Measurements from ENCODE around the gene ZNF555.

Gene ZNF555

DNA sequence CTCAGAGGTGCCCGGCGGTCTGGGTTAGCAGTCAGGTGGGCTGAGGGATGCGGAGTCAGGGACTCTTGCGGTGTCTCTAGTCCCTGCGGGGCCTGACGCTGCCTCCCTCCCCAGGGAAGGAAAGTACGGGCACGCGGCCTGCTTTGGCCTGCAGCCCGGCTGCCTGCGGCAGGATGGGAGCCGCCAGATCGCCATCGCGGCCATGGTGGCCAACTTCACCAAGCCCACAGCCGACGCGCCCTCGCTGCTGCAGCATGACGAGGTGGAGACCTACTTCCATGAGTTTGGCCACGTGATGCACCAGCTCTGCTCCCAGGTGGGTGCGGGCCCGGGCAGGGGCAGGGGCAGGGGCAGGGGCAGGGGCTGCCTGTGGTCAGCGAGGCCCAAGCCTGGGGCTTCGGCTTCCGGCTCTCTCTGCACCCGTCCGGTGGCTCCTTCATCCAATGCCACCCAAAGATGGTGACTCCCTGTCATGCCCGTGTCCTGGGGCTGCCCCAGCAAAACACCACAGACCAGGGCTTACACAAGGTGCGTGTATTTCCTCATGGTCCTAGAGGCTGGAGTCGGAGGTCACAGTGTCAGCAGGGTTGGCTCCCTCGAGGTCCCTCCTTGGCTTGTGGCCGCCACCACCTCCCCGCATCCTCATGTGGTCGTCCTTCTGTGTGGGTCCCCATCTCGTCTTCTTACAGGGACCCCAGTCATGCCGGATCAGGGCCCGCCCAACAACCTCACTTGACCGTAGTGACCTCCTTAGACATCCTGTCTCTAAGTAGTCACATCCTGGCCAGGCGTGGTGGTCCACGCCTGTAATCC lies 32.9 kb upstream of the ZNF555 start:
- Histone ChIP-seq H3K4me3 (ENCODE audit: low read length in 2 of 2) (no peak overlapping the region), H3K9ac (ENCODE audit: low read length in 2 of 2) (no peak overlapping the region), H3K36me3 (ENCODE audit: control insufficient read depth in 2 of 2, insufficient read depth in 2 of 2, low read length in 2 of 2) (peaks cover 11 to 32% of the 10 kb centered on the region in 2 donors), H3K9me3 (ENCODE audit: control insufficient read depth in 2 of 2, low read length in 2 of 2) (no peaks in the 10 kb centered on the region), H3K27ac (ENCODE audit: low read length) (no peak overlapping the region), H3K27me3 (ENCODE audit: control insufficient read depth in 1 of 2, insufficient read depth in 2 of 2, low read length in 2 of 2) (no peaks in the 10 kb centered on the region), H3K4me1 (ENCODE audit: control insufficient read depth, insufficient read depth, low read length) (no peaks in the 10 kb centered on the region)

DNA sequence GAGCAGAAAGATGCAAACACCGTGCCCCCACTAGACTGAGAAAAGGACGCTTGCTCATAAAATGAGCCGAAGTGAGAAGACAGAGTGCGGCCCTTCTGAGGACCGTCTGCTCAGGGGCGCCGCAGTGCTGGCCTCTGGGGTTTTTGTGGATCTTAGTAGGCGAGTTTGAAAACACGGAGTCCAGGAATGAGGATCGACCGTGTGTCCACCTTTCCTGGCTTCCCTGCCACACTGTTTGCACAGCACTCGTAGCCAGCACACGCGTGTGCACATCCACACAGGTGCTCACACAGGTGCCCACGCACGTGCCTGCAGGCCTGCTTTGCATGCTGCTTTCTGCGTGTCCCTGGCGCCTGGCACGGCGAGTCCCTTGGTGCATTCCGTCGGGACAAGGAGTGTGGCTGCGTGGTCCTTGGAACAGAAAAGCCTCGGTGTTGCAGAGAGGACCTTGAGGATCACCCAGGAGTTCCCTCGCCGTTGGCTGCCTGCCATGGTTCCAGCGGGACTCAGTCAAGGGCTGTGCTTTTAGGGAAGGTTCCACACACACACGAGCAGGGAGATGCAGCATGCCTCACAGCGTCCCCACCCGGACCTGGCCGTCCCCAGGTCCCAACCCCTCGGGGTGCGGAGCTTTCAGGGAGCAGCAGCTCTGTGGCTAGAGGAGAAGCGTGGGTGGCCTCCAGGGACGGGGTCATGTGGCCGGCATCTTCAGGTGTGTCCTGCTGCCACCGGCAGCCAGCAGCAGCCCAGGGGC lies 31.7 kb upstream of the ZNF555 start:
- Histone ChIP-seq H3K4me1 (ENCODE audit: control insufficient read depth, insufficient read depth, low read length) (no peaks in the 10 kb centered on the region), H3K27ac (ENCODE audit: low read length) (no peak overlapping the region), H3K27me3 (ENCODE audit: control insufficient read depth in 1 of 2, insufficient read depth in 2 of 2, low read length in 2 of 2) (no peaks in the 10 kb centered on the region), H3K9me3 (ENCODE audit: control insufficient read depth in 2 of 2, low read length in 2 of 2) (no peaks in the 10 kb centered on the region), H3K36me3 (ENCODE audit: control insufficient read depth in 2 of 2, insufficient read depth in 2 of 2, low read length in 2 of 2) (peaks cover 14 to 32% of the 10 kb centered on the region in 2 donors), H3K4me3 (ENCODE audit: low read length in 2 of 2) (no peak overlapping the region), H3K9ac (ENCODE audit: low read length in 2 of 2) (no peak overlapping the region)

DNA sequence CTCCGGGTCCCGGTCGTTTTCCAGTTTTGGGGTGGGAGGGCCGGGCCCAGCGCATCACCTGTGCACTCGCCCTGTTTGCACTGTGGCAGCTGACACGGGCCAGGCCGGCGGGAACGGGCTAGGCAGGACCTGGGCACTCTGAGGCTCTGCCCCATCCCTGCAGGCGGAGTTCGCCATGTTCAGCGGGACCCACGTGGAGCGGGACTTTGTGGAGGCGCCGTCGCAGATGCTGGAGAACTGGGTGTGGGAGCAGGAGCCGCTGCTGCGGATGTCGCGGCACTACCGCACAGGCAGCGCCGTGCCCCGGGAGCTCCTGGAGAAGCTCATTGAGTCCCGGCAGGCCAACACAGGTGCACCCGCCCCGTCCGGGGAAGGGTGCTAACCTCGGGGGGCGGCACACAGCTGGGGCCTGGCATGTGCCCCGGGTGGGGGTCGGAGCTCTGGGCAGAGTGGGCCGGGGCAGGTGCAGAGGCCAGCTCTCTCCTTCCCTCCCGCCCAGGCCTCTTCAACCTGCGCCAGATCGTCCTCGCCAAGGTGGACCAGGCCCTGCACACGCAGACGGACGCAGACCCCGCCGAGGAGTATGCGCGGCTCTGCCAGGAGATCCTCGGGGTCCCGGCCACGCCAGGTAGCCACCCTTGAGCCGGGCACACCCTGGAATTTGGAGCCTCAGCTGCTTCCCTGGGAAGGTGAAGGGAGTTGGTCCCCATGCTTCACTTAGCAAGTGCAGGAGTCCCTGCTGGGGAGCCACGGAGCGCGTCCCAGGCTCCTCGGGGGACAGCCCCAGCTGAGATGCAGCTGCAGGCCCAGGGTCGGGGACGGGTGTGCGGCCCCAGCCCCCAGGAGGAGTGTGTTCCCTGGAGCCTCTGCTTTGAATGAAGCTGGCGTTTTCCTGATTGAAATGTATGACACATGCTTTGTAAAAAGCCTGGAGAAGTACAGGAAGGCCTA lies 30.9 kb upstream of the ZNF555 start:
- Histone ChIP-seq H3K9me3 (ENCODE audit: control insufficient read depth in 2 of 2, low read length in 2 of 2) (no peaks in the 10 kb centered on the region), H3K4me1 (ENCODE audit: control insufficient read depth, insufficient read depth, low read length) (no peaks in the 10 kb centered on the region), H3K36me3 (ENCODE audit: control insufficient read depth in 2 of 2, insufficient read depth in 2 of 2, low read length in 2 of 2) (peaks cover 14 to 29% of the 10 kb centered on the region in 2 donors), H3K27me3 (ENCODE audit: control insufficient read depth in 1 of 2, insufficient read depth in 2 of 2, low read length in 2 of 2) (no peaks in the 10 kb centered on the region), H3K27ac (ENCODE audit: low read length) (no peak overlapping the region), H3K4me3 (ENCODE audit: low read length in 2 of 2) (no peak overlapping the region), H3K9ac (ENCODE audit: low read length in 2 of 2) (no peak overlapping the region)

- Histone ChIP-seq H3K4me3 (ENCODE audit: low read length in 2 of 2) (no peak overlapping the region), H3K27me3 (ENCODE audit: control insufficient read depth in 1 of 2, insufficient read depth in 2 of 2, low read length in 2 of 2) (no peaks in the 10 kb centered on the region), H3K9ac (ENCODE audit: low read length in 2 of 2) (no peak overlapping the region)
Measured at GRCh38 chr19:2811221-2811722, 30.0 kb upstream of the ZNF555 start.

GRCh38 chr19:2811735-2812413 lies 29.4 kb upstream of the ZNF555 start:
- H3K9ac ChIP-seq (ENCODE audit: low read length in 2 of 2), result no peak overlapping the region
- no peak overlapping the region for H3K27ac ChIP-seq (ENCODE audit: low read length)
- H3K36me3 ChIP-seq (ENCODE audit: control insufficient read depth in 2 of 2, insufficient read depth in 2 of 2, low read length in 2 of 2), result peaks cover 14 to 23% of the 10 kb centered on the region in 2 donors
- no peak overlapping the region for H3K4me3 ChIP-seq (ENCODE audit: low read length in 2 of 2)
- H3K27me3 ChIP-seq (ENCODE audit: control insufficient read depth in 1 of 2, insufficient read depth in 2 of 2, low read length in 2 of 2), result no peaks in the 10 kb centered on the region
- no peaks in the 10 kb centered on the region for H3K4me1 ChIP-seq (ENCODE audit: control insufficient read depth, insufficient read depth, low read length)
- H3K9me3 ChIP-seq (ENCODE audit: control insufficient read depth in 2 of 2, low read length in 2 of 2), result no peaks in the 10 kb centered on the region

More at GRCh38 chr19:2811221-2811722, 30.0 kb upstream of the ZNF555 start:
- Histone ChIP-seq H3K36me3 (ENCODE audit: control insufficient read depth in 2 of 2, insufficient read depth in 2 of 2, low read length in 2 of 2) (peaks cover 14 to 28% of the 10 kb centered on the region in 2 donors), H3K27ac (ENCODE audit: low read length) (no peak overlapping the region), H3K4me1 (ENCODE audit: control insufficient read depth, insufficient read depth, low read length) (no peaks in the 10 kb centered on the region), H3K9me3 (ENCODE audit: control insufficient read depth in 2 of 2, low read length in 2 of 2) (no peaks in the 10 kb centered on the region)

- no peak overlapping the region for H3K9ac ChIP-seq (ENCODE audit: low read length in 2 of 2)
- H3K36me3 ChIP-seq (ENCODE audit: control insufficient read depth in 2 of 2, insufficient read depth in 2 of 2, low read length in 2 of 2), result peaks cover 12 to 22% of the 10 kb centered on the region in 2 donors
- H3K4me1 ChIP-seq (ENCODE audit: control insufficient read depth, insufficient read depth, low read length), result no peaks in the 10 kb centered on the region
- H3K27ac ChIP-seq (ENCODE audit: low read length), result no peak overlapping the region
- no peak overlapping the region for H3K4me3 ChIP-seq (ENCODE audit: low read length in 2 of 2)
- H3K27me3 ChIP-seq (ENCODE audit: control insufficient read depth in 1 of 2, insufficient read depth in 2 of 2, low read length in 2 of 2), result no peaks in the 10 kb centered on the region
- H3K9me3 ChIP-seq (ENCODE audit: control insufficient read depth in 2 of 2, low read length in 2 of 2), result no peaks in the 10 kb centered on the region
Measured at GRCh38 chr19:2812414-2813234, 28.7 kb upstream of the ZNF555 start.

GRCh38 chr19:2813235-2814160 lies 27.8 kb upstream of the ZNF555 start:
- no peak overlapping the region for H3K9ac ChIP-seq (ENCODE audit: low read length in 2 of 2)
- H3K9me3 ChIP-seq (ENCODE audit: control insufficient read depth in 2 of 2, low read length in 2 of 2), result no peaks in the 10 kb centered on the region
- H3K36me3 ChIP-seq (ENCODE audit: control insufficient read depth in 2 of 2, insufficient read depth in 2 of 2, low read length in 2 of 2), result peaks cover 10 to 21% of the 10 kb centered on the region in 2 donors
- no peak overlapping the region for H3K27ac ChIP-seq (ENCODE audit: low read length)
- no peak overlapping the region for H3K4me3 ChIP-seq (ENCODE audit: low read length in 2 of 2)
- no peaks in the 10 kb centered on the region for H3K4me1 ChIP-seq (ENCODE audit: control insufficient read depth, insufficient read depth, low read length)
- H3K27me3 ChIP-seq (ENCODE audit: control insufficient read depth in 1 of 2, insufficient read depth in 2 of 2, low read length in 2 of 2), result no peaks in the 10 kb centered on the region

GRCh38 chr19:2814426-2814825 lies 26.8 kb upstream of the ZNF555 start:
- no peaks in the 10 kb centered on the region for H3K4me1 ChIP-seq (ENCODE audit: control insufficient read depth, insufficient read depth, low read length)
- no peaks in the 10 kb centered on the region for H3K27me3 ChIP-seq (ENCODE audit: control insufficient read depth in 1 of 2, insufficient read depth in 2 of 2, low read length in 2 of 2)
- H3K9ac ChIP-seq (ENCODE audit: low read length in 2 of 2), result no peak overlapping the region
- peaks cover 5 to 13% of the 10 kb centered on the region in 2 donors for H3K36me3 ChIP-seq (ENCODE audit: control insufficient read depth in 2 of 2, insufficient read depth in 2 of 2, low read length in 2 of 2)
- no peak overlapping the region for H3K4me3 ChIP-seq (ENCODE audit: low read length in 2 of 2)
- no peak overlapping the region for H3K27ac ChIP-seq (ENCODE audit: low read length)
- no peaks in the 10 kb centered on the region for H3K9me3 ChIP-seq (ENCODE audit: control insufficient read depth in 2 of 2, low read length in 2 of 2)

DNA sequence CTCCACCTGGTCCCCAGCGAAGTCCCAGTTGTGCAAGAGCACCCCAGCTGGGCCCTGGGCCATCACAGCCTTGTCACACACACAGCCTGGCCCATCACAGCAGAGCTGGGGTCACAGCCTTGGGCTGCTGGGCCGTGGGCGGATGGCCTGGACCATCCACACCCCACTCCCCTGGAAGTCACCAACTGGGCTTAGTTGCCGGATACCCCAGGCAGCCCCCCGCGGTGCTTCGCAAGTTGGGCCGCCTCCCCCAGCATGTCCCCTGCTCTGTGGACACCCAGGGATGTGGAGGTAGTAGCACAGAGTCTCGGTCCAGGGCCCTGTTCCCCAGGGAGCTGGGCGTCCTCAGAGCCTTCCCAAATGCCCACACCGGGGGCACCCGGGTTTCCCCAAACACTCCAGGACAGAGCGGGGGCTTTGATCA lies 26.1 kb upstream of the ZNF555 start:
- no peak overlapping the region for H3K27ac ChIP-seq (ENCODE audit: low read length)
- H3K9me3 ChIP-seq (ENCODE audit: control insufficient read depth in 2 of 2, low read length in 2 of 2), result no peaks in the 10 kb centered on the region
- no peak overlapping the region for H3K9ac ChIP-seq (ENCODE audit: low read length in 2 of 2)
- no peaks in the 10 kb centered on the region for H3K27me3 ChIP-seq (ENCODE audit: control insufficient read depth in 1 of 2, insufficient read depth in 2 of 2, low read length in 2 of 2)
- H3K36me3 ChIP-seq (ENCODE audit: control insufficient read depth in 2 of 2, insufficient read depth in 2 of 2, low read length in 2 of 2), result peaks cover 2 to 9% of the 10 kb centered on the region in 2 donors
- no peak overlapping the region for H3K4me3 ChIP-seq (ENCODE audit: low read length in 2 of 2)
- peaks cover 2% of the 10 kb centered on the region for H3K4me1 ChIP-seq (ENCODE audit: control insufficient read depth, insufficient read depth, low read length)
